DND-41 (cell line): ENCODE data around the gene RAMP3.

ENCODE experiments used
- ATAC-seq: fragments of 200-7000 bp; cut with Tn5 transposase; 3 replicates; pipeline ENCODE4 v1.9.1; 2021; ENCODE audit warnings: low read depth; ENCODE audit not compliant: insufficient read depth
- DNase-seq: peaks from one replicate; pipeline ENCODE4 v3.0.0-alpha.2; 2020
- H2AFZ ChIP-seq: 2 replicates; pipeline ENCODE4 v1.6.0; 2012; ENCODE audit warnings: low read depth, low read length
- H3K27ac ChIP-seq: 2 replicates; pipeline ENCODE4 v1.5.1; 2012; ENCODE audit warnings: low read length, inconsistent platforms
- H3K27me3 ChIP-seq: fragments of 200-600 bp; sonication (generic); 2 replicates; pipeline ENCODE4 v1.6.0; 2012; ENCODE audit warnings: low read length, mild to moderate bottlenecking, inconsistent platforms; ENCODE audit not compliant: insufficient read depth, poor library complexity
- H3K36me3 ChIP-seq: 2 replicates; pipeline ENCODE4 v1.5.1; 2012; ENCODE audit warnings: low read length, inconsistent platforms; ENCODE audit not compliant: insufficient read depth
- H3K4me1 ChIP-seq: 2 replicates; pipeline ENCODE4 v1.5.1; 2012; ENCODE audit warnings: mild to moderate bottlenecking, low read length; ENCODE audit not compliant: insufficient read depth
- H3K4me2 ChIP-seq: 2 replicates; pipeline ENCODE4 v1.6.0; 2012; ENCODE audit warnings: mild to moderate bottlenecking, moderate library complexity, low read length, inconsistent platforms; ENCODE audit not compliant: insufficient read depth
- H3K4me3 ChIP-seq, 2 experiments: fragments of 200-600 bp in 1 of 2; shearing (Covaris generic) in 1 of 2; 2 replicates each; pipeline ENCODE4 v1.5.1; 2012 to 2016; ENCODE audit warnings: inconsistent platforms in 2 of 2, low read length in 2 of 2, mild to moderate bottlenecking in 2 of 2, low read depth in 1 of 2, moderate library complexity in 1 of 2
- H3K79me2 ChIP-seq: 2 replicates; pipeline ENCODE4 v1.6.0; 2012; ENCODE audit warnings: low read length, inconsistent platforms; ENCODE audit not compliant: insufficient read depth
- H3K9ac ChIP-seq: 2 replicates; pipeline ENCODE4 v1.6.0; 2012; ENCODE audit warnings: low read depth, mild to moderate bottlenecking, inconsistent platforms, low read length, moderate library complexity
- H3K9me3 ChIP-seq: 2 replicates; pipeline ENCODE4 v1.5.1; 2012; ENCODE audit warnings: low read length, moderate library complexity, mild to moderate bottlenecking, inconsistent platforms; ENCODE audit not compliant: insufficient read depth, severe bottlenecking
- H4K20me1 ChIP-seq: 2 replicates; pipeline ENCODE4 v1.6.0; 2012; ENCODE audit warnings: low read length; ENCODE audit not compliant: insufficient read depth
- CTCF ChIP-seq: IDR thresholded peaks from 2 replicates; pipeline ENCODE4 v1.5.1; 2012; ENCODE audit warnings: borderline replicate concordance, low read length, moderate library complexity, mild to moderate bottlenecking; ENCODE audit not compliant: poor library complexity, severe bottlenecking; ENCODE audit errors: extremely low read depth
- EZH2 ChIP-seq: IDR thresholded peaks from 3 replicates; pipeline ENCODE4 v1.6.1; 2012; ENCODE audit warnings: borderline replicate concordance, low read depth, mild to moderate bottlenecking, moderate library complexity, low read length, inconsistent platforms; ENCODE audit not compliant: severe bottlenecking

RAMP3 gene

DNA sequence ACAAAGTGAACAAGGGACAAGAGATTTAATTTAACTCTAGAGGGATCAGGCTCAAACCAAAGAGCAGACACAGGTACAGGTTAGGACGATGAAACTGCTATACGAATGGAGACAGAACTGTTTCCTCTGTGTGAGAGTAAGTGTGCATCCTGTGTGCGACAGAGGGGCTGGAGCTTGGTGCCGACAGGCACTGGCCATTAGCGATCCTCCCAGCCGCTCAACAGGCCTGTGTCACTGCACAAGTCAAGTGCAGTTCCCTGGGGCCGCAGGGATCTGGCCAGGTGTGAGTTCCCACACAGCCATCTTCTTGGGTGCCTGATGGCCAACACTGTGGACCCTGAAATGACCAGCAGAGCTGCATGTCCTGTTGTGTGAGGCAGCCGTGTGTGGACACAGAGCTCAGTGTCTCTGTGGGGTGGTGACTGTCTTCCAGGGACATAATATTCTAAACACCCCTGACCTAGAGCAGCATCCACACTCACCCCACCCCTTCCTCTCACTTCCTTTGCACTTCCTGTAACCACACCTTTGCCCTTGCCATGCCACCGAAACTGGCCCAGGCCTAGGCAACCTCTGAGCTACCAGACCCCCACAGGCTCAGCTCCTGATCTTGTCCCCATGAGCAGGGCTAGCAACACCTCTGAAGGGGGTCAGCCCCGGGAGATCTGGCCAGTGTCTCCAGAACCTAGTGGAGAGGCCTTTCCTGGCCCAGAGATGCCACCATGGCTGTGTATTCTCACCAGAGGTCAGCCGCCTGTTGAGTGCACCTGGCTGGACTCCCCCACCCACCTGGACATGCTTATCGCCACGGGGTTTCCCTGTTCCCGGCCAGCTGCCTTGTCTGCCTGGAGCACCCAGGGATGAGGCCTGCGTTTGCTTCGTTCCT, 34.4 kb upstream of the RAMP3 start:
- Histone ChIP-seq H3K4me3 (no peak overlapping the region), H4K20me1 (no peaks in the 10 kb centered on the region), H2AFZ (no peak overlapping the region), H3K27me3 (peaks cover 3% of the 10 kb centered on the region), H3K9me3 (no peaks in the 10 kb centered on the region), H3K9ac (no peak overlapping the region), H3K27ac (no peak overlapping the region), H3K4me1 (no peaks in the 10 kb centered on the region), H3K36me3 (no peaks in the 10 kb centered on the region), H3K79me2 (no peaks in the 10 kb centered on the region), H3K4me2 (no peak overlapping the region)
- ATAC-seq, result no peak
- TF ChIP-seq CTCF, result no peak
- no peak for TF ChIP-seq EZH2
- DNase-seq, result no peak

GRCh38 chr7:45123913-45124710, 33.5 kb upstream of the RAMP3 start:
- no peak overlapping the region for H3K4me2 ChIP-seq
- TF ChIP-seq CTCF, result no peak
- no peak for TF ChIP-seq EZH2

GRCh38 chr7:45125193-45125904, 32.2 kb upstream of the RAMP3 start:
- Histone ChIP-seq H3K79me2 (no peaks in the 10 kb centered on the region), H3K9me3 (no peaks in the 10 kb centered on the region), H3K4me1 (no peaks in the 10 kb centered on the region), H3K9ac (no peak overlapping the region), H4K20me1 (no peaks in the 10 kb centered on the region), H2AFZ (no peak overlapping the region), H3K36me3 (no peaks in the 10 kb centered on the region), H3K4me2 (no peak overlapping the region), H3K4me3 (no peak overlapping the region), H3K27me3 (peaks cover 3% of the 10 kb centered on the region), H3K27ac (no peak overlapping the region)
- TF ChIP-seq CTCF (no peak), EZH2 (no peak)
- DNase-seq (no peak), ATAC-seq (no peak)

More at GRCh38 chr7:45123913-45124710, 33.5 kb upstream of the RAMP3 start:
- H3K27ac ChIP-seq, result no peak overlapping the region
- H4K20me1 ChIP-seq, result no peaks in the 10 kb centered on the region
- H3K36me3 ChIP-seq, result no peaks in the 10 kb centered on the region
- H2AFZ ChIP-seq, result no peak overlapping the region
- no peak overlapping the region for H3K9ac ChIP-seq
- H3K9me3 ChIP-seq, result no peaks in the 10 kb centered on the region
- H3K4me1 ChIP-seq, result no peaks in the 10 kb centered on the region
- DNase-seq (no peak), ATAC-seq (no peak)
- H3K4me3 ChIP-seq, result no peak overlapping the region
- H3K27me3 ChIP-seq, result peaks cover 3% of the 10 kb centered on the region
- H3K79me2 ChIP-seq, result no peaks in the 10 kb centered on the region
